Ishikawa (cell line): ENCODE measurements around the gene IGSF22.
A peak's percentile ranks its signal among the peaks of the same experiment; 100 is the strongest.

ENCODE experiments used
- CEBPB ChIP-seq: IDR thresholded peaks from 2 replicates; pipeline ENCODE4 v1.6.1; 2012
- CREB1 ChIP-seq: IDR thresholded peaks from 2 replicates; pipeline ENCODE4 v1.6.1; 2012; ENCODE audit warnings: low read depth
- EGR1 ChIP-seq: IDR thresholded peaks from 2 replicates; pipeline ENCODE4 v1.6.1; 2012
- EP300 ChIP-seq: IDR thresholded peaks from 2 replicates; pipeline ENCODE4 v1.6.1; 2012; ENCODE audit warnings: borderline replicate concordance
- FOXM1 ChIP-seq: IDR thresholded peaks from 2 replicates; pipeline ENCODE4 v1.6.1; 2012; ENCODE audit warnings: low read depth, borderline replicate concordance
- MAX ChIP-seq: IDR thresholded peaks from 2 replicates; pipeline ENCODE4 v1.6.1; 2012
- NFIC ChIP-seq: IDR thresholded peaks from 2 replicates; pipeline ENCODE4 v1.6.1; 2012
- RAD21 ChIP-seq: IDR thresholded peaks from 2 replicates; pipeline ENCODE4 v1.6.1; 2012; ENCODE audit warnings: low read depth
- REST ChIP-seq: IDR thresholded peaks from 2 replicates; pipeline ENCODE4 v1.6.1; 2012; ENCODE audit warnings: low read depth, mild to moderate bottlenecking
- TAF1 ChIP-seq: IDR thresholded peaks from 2 replicates; pipeline ENCODE4 v1.6.1; 2012; ENCODE audit warnings: low read depth, mild to moderate bottlenecking
- TCF12 ChIP-seq: IDR thresholded peaks from 2 replicates; pipeline ENCODE4 v1.6.1; 2012; ENCODE audit warnings: low read depth
- TEAD4 ChIP-seq: IDR thresholded peaks from 2 replicates; pipeline ENCODE4 v1.6.1; 2012
- USF1 ChIP-seq: IDR thresholded peaks from 2 replicates; pipeline ENCODE4 v1.6.1; 2012
- YY1 ChIP-seq: IDR thresholded peaks from 2 replicates; pipeline ENCODE4 v1.6.1; 2012; ENCODE audit warnings: low read depth
- ZBTB7A ChIP-seq: IDR thresholded peaks from 2 replicates; pipeline ENCODE4 v1.6.1; 2012; ENCODE audit warnings: low read depth

Gene IGSF22

GRCh38 chr11:18766015-18766414 is 40.0 kb upstream of the IGSF22 start:
- TF ChIP-seq CREB1 (no peak), NFIC (no peak), USF1 (no peak)

DNA sequence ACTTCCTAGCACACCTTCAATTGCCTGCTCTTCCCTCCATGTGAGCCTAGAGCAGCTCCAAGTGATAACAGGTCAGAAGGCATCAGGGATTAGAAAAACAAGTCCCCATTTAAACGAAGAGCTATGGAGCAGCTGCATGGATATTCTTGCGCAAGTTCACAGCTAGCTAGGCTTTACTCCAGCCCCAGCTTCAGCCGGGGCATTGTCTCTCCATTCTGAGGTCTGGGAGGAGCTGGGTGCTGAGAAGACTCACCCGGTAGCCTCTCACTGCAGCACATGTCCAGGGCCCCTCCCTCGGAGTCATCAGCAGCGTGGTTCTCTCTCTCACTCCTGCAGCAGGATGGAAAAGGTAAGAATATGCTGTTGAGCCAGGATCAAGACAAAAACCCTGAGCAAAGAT is 39.6 kb upstream of the IGSF22 start:
- TF ChIP-seq ZBTB7A (no peak), USF1 (no peak), EP300 (no peak), TAF1 (no peak), CEBPB (peak; percentile 63), NFIC (no peak)

GRCh38 chr11:18761741-18762140 is 35.8 kb upstream of the IGSF22 start:
- TF ChIP-seq CEBPB (no peak), CREB1 (no peak), ZBTB7A (no peak), EGR1 (no peak), RAD21 (no peak), FOXM1 (no peak), TEAD4 (no peak)

- TF ChIP-seq CREB1 (no peak), EGR1 (no peak), REST (no peak), CEBPB (no peak), RAD21 (no peak), TAF1 (no peak), YY1 (no peak), ZBTB7A (no peak), TCF12 (no peak)
Observed at GRCh38 chr11:18761144-18761543, 35.2 kb upstream of the IGSF22 start.

GRCh38 chr11:18757811-18758210 is 31.8 kb upstream of the IGSF22 start:
- TF ChIP-seq FOXM1, result no peak
- no peak for TF ChIP-seq RAD21
- no peak for TF ChIP-seq TCF12
- no peak for TF ChIP-seq ZBTB7A
- no peak for TF ChIP-seq MAX
- no peak for TF ChIP-seq NFIC
- no peak for TF ChIP-seq CEBPB
- no peak for TF ChIP-seq EGR1
- no peak for TF ChIP-seq TEAD4
- TF ChIP-seq USF1, result no peak
- no peak for TF ChIP-seq EP300
- TF ChIP-seq YY1, result no peak
- no peak for TF ChIP-seq REST
- no peak for TF ChIP-seq TAF1
- no peak for TF ChIP-seq CREB1

DNA sequence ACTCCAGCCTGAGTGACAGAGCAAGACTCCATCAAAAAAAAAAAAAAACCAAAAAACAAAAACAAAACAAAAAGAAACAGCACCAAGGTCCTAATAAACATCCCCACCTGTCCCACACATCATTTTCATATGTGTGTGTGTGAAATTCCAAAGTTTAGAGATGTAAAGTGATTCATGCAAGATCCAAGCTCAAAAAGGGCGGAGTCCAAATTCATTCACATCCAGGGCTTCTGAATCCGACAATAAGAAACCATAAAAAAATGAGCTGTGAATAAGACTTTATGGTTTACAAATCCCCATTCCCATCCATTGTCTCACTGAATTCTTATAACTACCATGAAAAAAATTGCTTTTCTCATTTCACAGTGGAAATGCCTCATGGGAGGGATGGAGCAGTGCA is 30.9 kb upstream of the IGSF22 start:
- no peak for TF ChIP-seq TEAD4
- TF ChIP-seq CREB1, result no peak
- no peak for TF ChIP-seq RAD21
- no peak for TF ChIP-seq FOXM1
- TF ChIP-seq TAF1, result no peak
- TF ChIP-seq USF1, result no peak

GRCh38 chr11:18754308-18754707 is 28.3 kb upstream of the IGSF22 start:
- TF ChIP-seq CEBPB (no peak), USF1 (no peak), CREB1 (no peak)
